ENCODE results near the gene SLC4A7.
"Not testable (repeated sequence)": the region's sequence is repeated elsewhere in the genome, so short reads cannot be mapped to it uniquely, and the experiment has no call there.

SLC4A7 gene

DNA sequence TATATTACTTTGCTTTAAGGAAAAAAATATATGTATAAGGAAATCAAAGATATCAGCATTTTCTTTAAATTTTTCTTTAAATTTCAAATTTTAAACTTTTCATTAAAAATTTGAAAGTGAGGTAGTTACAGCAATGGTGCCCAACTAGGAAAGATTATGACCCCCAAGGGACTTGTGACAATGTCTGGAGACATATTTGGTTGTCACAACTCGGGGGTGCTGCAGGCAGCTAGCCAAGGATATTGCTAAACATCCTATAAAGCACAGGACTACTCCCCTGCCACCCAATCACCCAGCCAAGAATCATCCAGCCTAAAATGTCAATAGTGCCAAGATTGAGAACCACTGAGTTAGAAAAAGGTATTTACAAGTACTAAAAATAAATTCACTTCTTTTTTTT is 57.3 kb downstream of the SLC4A7 start:
- DNase-seq (ENCODE audit: low spot score) = no peak

DNA sequence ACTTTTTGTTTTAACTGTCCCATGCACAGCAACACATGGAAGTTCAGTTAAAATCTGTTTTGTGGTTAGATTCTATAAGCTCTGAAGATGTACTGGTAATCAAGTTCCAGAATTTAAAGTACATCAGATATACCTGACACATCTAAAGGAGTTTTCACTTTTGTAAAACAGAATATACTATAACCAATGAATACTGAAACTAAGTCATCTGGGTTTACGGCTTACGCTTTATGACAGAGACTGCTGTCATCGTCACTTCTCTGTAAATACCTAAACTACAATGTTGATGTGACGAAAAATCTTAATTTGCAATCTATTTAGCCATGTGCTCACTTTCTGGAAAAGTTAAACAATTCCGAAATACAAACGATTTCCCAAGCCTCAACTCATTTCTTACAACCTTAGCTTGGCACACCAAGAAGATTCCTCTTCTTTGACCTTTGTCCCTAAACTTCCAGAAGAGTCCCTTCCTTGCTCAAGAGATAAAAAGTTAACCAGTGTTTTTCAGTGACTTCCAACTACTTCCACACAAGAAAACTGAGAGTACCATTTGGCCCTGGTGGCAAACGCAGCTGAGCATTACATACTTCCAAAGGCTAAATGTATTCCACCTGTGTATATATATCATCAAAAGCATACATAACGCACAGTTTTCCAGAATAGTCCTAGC is 58.2 kb downstream of the SLC4A7 start:
- DNase-seq (ENCODE audit: low spot score) = no peak

DNA sequence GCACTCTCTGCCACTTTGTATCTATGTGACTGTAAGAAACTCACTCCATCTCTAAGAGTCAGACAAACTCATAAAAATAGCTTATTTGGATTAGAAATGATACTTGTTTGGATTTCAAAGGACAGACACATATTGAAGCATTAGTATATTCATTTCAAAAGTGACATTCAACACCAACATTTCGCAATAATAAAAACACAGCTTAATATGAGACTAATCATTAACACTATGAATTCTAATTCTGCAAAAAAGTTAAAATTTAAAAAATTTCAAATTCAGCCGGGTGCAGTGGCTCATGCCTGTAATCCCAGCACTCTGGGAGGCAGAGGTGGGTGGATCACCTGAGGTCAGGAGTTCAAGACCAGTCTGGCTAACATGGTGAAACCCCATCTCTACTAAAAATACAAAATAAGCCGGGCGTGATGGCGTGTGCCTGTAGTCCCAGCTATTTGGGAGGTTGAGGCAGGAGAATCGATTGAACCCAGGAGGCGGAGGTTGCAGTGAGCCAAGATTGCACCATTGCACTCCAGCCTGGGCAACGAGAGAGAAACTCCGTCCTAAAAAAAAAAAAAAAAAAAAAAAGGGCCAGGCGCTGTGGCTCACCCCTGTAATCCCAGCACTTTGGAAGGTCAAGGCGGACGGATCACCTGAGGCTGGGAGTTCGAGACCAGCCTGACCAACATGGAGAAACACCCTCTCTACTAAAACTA is 59.2 kb downstream of the SLC4A7 start:
- not testable (repeated sequence) for DNase-seq (ENCODE audit: low spot score)

DNA sequence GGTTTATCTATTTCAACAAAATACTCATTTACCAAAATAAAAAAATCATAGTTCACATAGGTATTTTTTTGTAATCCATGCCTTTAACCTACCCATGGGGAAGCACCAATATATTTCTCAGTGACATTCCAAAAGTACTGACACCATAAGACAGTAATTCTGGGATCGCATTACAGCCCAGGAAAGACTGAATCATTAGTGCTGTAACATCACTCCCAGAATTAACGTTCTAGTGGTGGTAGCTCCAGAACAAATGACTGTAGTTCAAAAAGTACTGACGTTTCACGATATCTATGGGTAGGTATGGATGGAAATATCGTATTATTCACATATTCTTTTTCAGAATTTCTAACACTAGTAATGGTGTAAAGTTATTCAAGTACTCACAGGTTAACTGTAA is 60.7 kb downstream of the SLC4A7 start:
- DNase-seq (ENCODE audit: low spot score) = no peak

DNA sequence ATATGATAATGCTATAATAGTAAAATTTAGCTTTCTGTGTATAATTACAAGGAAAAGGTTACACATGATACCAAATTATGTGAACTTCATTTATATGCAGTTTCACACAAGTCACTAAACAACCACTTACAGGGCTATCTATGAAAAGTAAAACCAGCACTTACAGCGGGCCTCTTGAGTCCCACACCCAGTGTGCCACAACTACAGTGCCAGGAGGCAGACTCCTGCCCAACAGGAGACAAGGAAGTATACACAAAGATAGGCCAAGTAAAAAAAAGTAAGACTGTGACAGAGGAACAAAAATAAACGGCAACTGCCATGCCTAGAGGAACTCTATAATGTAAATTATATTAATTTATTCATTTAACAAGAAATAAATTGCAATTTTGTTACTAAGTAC is 61.6 kb downstream of the SLC4A7 start:
- no peak for DNase-seq (ENCODE audit: low spot score)

DNA sequence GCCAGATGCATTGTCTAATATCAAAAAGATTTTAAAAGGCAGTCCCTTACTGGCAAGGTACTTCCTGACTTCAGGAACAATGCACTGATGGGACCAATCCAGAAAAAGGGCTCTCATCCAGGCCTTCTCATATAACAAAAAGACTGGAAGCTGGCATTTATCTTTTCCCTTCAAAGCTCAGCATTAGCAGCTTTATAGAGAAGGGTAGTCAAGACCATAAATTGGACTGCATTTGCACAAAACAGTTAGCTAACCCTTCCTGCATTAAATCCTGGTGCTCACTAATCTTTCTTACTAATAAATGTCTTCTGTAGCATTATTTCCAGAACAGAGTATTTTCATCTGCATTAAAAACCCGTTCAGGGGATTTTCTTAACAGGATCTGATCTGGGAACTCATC is 69.0 kb downstream of the SLC4A7 start:
- DNase-seq (ENCODE audit: low spot score) = no peak

DNA sequence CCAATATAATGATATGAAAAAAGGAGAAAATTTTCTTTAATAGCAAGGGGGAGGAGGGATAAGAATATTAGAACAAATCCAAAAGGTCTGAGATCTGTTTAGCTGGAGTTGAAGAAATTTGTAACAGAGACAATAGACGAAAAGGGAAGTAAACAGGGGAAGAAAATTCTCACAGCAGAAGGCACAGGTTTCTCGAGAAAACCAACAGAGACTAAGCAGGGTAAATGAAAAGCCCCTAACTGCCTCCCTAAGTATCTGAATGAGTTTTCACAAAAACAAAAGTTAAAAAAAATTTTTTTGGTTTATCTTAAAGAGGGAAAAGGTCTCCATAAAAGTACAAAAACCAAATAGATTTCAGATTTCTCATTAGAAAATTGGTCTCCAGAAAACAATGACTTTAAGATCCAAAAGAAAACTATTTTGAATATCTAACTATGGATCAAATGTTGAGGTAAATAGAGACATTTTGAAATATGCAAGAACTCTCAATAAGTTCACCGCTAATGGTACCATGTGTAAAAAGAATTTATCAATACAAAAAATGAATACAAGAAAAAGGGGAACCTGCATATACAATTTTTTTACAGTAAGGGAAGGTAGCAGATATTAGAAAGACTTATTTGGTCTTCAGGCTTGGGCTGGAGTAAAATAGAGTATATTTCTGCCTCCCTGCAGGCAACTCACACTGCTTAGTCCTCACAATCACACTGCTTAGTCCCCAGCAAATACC is 91.1 kb downstream of the SLC4A7 start:
- no peak for DNase-seq (ENCODE audit: low spot score)

DNA sequence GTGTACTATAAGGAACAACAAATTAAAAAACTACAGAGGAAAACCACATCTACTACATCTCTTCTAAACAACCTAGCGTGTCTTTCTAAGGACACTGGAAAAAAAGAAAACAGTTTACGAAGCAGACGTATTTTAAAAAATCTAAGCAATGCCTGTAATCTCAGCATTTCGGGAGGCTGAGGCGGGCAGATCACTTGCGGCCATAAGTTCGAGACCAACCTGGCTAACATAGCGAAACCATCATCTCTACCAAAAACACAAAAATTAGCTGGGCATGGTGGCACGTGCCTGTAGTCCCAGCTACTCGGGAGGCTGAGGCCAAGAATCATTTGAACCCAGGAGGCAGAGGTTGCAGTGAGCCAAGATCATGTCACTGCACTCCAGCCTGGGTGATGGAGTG is 91.8 kb downstream of the SLC4A7 start:
- DNase-seq (ENCODE audit: low spot score) = not testable (repeated sequence)

DNA sequence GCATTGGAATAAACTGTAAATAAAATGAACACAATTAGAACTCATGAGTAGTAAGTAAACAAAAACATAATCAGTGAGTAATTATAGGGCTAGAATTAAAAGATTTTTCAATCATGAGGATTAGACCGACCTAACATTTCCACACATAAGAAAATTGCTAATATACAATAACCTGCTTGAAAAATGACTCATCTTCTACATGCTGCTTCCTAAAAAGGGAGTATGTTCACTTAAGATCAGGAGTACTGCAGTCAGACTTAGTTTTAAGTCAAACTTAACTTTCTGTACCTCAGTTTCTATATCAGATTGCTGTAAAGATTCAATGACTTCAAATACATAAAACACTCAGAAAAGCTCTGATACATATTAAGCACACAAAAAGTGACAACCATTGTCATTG is 92.4 kb downstream of the SLC4A7 start:
- DNase-seq (ENCODE audit: low spot score) = no peak

DNA sequence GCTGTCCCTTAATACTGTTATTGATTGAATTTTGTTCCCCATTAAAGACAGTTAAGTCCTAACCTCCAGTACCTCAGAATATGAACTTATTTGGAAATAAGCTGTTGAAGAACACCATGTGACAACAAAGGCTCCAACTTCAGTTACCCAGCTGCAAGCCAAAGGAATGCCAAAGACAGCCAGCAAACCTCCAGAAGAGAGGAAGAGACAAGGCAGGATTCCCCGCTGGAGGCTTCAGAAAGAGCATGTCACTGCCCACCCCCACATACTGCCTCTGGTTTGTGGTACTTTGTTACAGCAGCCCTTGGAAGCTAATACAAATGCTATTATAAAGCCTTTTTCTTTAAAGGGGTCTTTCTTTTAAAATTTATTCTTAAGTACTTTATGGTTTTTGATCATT is 96.6 kb downstream of the SLC4A7 start:
- no peak for DNase-seq (ENCODE audit: low spot score)

DNA sequence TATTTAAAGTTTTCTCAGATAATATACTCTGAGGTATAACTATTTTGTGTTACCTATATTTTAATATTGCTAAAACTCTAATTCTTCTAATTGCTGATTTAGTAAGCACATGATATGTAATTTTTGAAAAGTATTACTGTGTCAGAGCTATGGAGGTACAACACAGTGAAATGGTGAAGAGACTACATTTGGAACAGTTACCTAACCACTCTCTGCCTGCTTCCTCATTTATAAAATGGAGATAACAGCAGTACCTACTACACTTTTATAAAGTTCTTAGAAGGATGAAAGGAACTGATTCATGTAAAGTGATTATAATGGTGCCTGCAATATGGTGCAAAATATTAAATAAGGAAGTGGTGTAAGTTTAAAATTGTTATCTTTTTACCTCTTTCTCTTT is 98.7 kb downstream of the SLC4A7 start:
- no peak for DNase-seq (ENCODE audit: low spot score)

DNA sequence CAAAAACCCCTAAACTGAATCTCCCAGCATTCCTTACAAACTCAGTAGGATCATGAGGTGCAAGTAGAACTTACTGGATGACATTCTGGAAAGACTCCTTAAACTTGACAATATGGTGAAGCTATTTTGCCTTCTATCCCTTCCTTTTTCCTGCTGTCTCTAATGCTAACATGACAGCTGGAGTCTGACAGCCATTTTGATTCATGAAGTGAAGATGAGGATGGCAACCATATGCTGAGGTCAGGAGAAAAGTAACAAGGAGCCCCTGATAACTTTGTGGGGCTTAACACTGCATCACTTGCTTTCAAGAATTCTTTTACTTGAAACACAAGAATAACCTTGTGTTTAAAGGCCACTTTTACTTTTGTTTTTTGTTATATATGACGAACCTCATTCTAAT is 100.0 kb downstream of the SLC4A7 start:
- no peak for DNase-seq (ENCODE audit: low spot score)

DNA sequence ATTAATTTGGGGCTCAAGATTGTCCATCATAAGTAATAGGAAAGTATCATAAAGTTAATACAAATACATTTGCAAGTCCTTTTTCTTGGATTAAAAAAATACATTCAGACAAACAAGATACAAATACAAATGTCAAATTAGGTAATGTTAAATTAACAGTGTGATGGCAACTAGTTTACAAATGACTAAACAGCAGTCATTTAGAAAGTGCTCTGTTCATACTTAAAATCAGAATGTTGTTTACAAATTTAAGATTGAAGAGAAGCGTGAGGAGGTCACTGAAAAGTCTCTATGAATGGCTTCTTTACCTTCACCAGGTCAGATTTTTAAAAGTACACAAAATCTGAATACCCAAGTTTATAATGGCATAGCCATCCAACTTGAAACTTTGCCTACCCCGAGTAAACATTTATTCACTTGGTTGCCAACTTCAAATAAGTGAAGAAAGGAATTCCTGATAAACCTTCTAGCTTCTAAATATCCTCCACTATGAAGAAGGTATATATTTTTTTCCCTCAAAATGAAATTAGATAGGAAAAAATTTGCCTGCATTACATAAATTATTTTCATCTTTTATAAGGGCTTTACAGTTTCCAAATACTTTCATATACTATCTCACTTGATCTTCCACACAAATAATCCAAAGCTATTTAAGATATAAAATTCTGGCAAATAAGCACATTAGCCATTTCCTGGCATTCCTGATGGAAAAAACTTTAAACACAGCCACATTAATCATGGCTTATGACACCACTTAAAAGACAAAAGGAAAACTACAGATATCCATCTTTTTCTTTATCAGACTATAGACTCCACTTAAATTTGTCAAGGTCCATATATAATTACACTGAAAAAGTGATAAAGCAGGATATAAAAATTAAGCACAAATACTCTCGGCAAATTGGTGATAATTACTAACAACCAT is 103.5 kb downstream of the SLC4A7 start:
- DNase-seq (ENCODE audit: low spot score) = no peak

DNA sequence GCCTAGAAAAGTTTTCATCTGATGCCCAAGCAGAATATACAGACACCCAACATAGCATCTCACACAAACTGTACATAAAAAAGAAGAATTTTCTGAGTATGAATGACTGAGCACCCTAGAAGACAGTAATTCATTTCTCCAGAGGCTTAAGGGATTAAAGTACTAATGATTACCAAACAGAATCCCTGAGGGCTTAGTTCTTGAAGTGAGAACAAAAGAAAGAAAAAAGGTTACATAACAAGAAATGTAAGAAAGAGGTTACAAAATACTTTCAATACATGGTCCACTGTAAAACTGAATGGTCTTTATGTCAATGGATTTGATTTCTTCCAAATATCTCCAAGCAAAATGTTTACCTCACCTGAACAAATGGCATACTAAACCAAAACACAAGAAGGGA is 105.9 kb downstream of the SLC4A7 start:
- DNase-seq (ENCODE audit: low spot score) = no peak

DNA sequence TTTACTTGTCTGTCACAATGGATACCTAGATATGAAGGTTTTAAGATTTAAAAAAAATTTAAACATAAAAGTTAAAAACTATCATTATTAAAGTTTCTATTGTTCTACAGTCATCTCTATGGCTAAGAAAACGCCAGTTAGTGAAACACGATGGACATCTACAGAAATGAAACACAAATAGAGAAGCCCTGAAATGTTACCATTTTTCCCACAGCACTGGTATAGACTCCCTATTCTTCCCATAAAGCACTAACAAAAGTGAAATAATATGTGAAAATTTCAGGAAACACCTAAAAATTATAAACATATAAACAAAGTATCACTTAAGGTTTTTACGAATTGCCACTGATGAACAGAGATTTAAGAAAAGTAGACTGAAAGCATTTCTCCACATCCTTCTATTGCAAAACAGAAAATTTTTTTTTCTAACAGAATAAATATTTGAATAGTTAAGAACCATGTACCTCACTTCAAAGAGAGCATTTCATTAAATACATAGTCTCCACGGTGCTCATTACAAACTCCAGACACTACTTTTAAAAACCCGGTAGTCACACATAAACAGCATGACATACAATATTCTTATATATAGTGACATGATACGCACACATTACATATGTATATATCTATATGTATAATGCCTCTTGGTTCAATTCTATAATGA is 107.9 kb downstream of the SLC4A7 start:
- DNase-seq (ENCODE audit: low spot score) = no peak

DNA sequence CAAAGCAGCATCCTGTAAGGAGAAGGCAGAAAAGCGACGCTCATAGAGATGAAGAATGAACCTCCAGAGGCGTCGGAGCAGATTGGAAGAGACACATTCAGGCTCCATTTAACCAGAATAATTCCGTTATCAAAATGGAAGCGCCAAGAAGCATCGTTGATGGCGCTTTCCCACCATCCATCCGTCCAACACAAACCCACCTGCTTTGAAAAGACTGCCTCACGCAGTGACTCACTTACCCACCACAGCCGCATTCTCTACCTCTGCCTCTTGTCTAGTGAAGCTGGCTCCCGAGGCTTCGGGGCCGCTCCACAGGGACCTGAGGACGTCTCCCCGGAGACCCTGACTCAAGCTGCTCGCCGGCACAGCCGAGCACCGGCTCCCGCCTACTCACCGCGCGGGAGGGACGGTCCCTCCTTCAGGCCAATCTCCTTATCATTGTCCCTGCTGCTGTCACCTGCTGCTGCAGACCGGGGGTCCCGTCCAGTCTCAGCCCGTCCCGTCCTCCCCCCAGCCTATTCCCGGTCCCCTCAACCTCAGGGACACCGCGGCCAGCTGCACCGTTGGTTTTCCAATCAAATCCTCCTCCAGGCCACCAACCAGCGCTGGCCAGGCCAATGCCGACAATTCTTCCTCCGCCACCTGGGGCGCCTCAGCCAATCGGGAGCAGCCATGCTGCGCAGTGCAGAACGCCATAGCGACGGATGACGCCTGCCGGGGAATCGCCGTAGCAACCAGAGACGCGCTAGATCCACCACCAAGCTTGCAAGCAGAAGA is 115.2 kb downstream of the SLC4A7 start, which contains the start of gene NEK10:
TSS of gene NEK10 (minus strand) at position 553 of the 777 bp plus-strand sequence. CDS start 16,501 bp downstream, outside the sequence.
- peak; percentile 82 for DNase-seq (ENCODE audit: low spot score)

DNA sequence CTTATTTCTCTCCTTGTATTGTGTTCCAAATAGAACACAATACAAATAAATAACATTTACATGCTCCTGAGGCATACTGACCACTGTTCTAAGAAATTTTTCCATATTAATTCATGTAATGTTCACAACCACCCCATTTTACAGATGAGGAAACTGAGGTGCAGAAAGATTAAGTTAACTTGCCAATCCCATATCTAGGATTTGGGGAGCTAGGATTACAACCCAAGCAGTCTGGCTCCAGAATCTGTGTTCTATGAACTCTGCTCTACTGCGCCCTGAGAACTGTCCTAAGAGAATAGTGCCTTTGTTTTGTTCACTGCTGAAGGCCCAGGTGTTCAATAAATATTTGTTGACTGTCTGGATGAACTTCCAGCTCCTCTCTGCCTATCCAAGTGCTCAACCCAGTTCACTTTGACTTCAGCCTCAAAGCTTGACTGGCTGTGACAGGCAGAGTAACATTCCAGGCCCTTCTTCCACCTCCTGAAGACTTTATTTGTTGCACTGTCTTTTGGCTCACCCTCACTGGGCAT is 118.1 kb downstream of the SLC4A7 start:
- DNase-seq (ENCODE audit: low spot score) = no peak

DNA sequence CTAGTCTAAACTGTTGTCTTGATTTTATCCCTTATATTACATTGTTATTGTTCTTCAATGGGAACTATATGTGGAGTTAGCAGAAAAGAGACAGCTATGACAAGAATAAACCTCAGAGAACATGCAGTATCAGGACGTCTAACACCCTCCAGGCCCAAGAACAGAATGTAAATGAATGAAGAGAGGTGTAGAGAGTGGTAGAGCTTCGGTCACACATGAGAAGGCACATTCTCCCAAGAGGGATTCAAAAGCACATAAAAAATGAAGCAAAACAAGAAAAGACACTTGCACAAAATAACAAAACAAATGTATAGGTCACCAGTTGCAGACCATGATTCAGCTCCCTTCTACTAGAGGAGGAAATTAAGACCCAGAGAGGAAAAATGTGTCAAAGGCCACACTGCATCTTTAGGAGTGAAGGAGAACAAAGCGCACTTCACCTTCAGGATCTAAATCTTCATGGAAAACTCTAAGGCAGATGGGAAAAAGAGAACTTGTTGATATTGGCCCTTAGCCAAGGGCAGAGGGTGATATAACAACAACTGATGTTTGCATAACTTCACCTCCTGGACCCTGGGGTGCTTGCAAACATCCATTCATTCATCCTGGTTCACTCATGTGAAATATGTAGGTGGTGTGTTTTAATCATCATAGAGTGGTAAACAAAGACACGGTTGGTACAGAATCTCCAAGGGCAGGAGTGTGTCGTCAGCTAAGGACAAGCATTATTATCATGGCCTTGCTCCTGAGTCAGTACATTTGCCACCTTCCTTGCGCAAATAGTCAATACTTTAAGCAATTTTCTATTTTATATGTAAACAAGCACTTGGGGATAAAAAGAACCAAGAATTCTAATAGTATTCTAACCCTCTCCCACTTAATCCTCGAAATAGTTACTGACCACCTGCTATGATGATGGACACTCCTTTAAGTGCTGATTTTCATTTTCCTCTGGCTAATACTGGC is 123.8 kb downstream of the SLC4A7 start:
- DNase-seq (ENCODE audit: low spot score) = peak; percentile 1

DNA sequence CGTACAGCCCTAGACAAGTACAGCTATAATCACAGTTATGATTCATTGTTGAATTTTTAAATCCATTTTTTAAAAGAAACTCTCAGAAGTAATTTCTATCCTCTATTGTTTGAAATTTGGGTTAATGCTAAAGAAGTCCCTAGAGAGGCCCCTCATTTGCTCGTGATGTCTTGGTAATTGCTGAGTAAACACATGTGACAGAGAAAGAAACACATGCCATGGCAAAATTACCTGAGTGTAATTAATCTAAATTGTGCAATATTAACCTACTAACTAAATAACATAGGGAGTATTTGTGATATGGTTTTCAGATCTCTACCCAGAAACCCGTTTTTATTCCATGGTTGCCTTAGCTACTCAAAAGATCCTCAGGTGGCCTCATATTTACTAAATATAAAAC is 125.8 kb downstream of the SLC4A7 start:
- no peak for DNase-seq (ENCODE audit: low spot score)

Data from SW480 (cell line).